CD4-positive, alpha-beta T cell treated with Interleukin-21 for 1 hour (primary cell): Measurements from ENCODE around the gene WBP1.
A peak's percentile ranks its signal among the peaks of the same experiment; 100 is the strongest.
"Not testable (repeated sequence)": the region's sequence is repeated elsewhere in the genome, so short reads cannot be mapped to it uniquely, and the experiment has no call there.

Experiments
- DNase-seq: peaks from one replicate; pipeline ENCODE4 v3.0.0-alpha.2; 2020

Gene WBP1

DNA sequence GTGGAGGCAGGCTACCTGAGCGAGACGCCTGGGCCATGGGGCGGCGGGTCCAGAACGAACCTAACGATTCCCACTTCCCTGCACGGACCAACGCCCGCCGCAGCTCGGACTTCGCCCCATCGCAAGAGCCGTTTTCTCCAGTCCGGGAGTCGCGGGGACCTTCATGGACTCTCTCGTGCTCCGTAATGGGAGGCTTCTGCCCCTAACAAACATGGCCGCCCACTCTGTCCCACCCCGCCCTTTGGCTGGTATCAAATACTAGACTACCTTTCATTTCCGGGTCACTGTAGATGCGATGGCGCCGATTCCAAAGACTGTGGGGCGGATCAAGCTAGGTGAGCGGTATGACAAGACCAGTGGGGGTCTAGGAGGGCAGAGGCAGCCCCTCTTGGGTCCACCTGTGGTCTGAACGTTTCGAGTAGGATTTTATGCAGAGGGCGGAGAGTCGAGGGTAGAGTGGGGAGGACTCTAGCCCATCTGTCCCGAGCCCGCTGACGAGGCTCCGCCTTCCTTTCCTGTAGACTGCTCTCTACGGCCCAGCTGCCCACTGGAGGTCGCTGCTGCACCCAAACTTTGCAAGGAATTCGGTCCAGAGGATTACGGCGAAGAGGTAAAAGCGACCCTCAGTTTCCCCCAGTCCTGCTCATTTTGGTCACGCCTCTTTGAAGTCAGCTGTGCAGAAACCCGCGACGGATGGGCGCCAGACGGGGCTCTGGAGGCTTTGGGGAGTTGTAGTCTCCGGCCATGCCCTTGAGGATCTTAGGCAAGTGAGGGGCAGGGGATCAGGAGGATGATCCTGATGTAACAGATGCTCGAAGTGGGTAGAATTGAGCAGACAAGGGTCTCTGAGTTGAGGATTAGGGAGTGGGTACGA, 24.8 kb downstream of the WBP1 start, which contains the start of the genes CCDC142 and TTC31:
CCDC142 (minus strand) TSS at position 198 of the 874 bp plus-strand sequence; CDS start at position 37, 161 bp downstream.
TTC31 (plus strand) TSS at position 281 of the 874 bp plus-strand sequence; CDS start at position 296, 15 bp downstream.
- DNase-seq: peak; percentile 95

DNA sequence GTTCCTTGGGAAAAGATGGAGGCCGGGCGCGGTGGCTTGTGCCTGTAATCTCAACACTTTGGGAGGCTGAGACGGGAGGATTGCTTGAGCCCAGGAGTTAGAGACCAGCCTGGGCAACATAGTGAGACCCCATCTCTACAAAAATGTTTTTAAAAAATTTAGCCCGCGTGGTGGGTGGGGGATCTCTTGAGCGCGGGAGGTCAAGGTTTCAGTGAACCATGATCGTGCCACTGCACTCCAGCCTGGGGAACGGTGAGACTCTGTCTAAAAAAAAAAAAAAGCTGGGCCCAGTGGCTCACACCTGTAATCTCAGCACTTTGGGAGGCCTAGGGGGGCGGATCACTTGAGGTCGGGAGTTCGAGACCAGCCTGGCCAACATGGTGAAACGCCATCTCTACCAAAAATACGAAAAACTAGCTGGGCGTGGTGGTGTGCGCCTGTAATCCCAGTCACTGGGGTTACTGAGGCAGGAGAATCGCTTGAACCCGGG, 25.5 kb downstream of the WBP1 start:
- DNase-seq: not testable (repeated sequence)

DNA sequence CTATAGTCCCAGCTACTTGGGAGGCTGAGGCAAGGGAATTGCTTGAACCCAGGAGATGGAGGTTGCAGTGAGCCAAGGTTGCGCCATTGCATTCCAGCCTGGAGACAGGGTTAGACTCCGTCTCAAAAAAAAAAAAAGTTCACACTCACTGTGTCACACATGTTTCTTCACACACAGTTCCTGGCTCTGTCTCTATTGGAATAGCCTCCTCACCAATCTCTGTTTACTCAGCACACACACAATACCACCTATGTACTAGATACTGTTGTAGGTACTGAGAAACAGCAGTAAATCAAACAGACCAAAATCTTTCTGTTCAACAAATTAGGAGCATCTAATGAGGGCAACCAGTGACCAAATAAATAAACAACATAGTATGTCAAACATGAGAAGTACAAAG, 27.9 kb downstream of the WBP1 start:
- no peak for DNase-seq

DNA sequence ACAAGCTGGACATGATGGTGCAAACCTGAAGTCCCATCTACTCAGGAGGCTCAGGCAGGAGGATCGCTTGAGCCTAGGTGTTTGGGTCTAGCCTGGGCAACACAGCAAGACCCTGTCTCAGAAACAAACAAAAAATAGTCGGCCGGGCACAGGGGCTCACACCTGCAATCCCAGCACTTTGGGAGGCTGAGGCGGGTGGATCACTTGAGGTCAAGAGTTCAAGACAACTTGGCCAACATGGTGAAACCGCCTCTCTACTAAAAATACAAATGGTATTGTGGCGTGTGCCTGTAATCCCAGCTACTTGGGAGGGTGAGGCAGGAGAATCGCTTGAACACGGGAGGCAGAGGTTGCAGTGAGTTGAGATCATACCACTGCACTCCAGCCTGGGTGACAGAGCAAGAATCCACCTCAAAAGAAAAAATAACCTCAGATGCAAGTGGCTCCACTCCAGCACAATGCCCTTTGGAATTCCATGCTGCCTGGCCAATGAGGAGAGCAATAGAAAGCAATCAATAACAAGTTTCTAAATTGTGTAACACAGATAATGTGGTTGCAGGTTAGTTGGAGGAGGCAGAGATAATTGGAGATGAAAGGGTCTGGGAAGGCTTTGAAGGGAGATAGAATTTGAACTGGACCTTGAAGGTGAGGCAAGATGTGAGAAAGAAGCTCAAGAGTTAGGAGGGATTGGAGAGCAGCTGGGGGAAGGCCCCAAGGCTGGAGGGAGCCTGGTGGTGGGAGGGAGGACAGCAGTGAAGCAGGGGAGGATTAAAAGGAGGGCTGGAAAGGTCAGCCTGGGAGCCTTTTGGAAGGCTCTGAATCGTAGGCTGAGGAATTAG, 30.6 kb downstream of the WBP1 start:
- no peak for DNase-seq

DNA sequence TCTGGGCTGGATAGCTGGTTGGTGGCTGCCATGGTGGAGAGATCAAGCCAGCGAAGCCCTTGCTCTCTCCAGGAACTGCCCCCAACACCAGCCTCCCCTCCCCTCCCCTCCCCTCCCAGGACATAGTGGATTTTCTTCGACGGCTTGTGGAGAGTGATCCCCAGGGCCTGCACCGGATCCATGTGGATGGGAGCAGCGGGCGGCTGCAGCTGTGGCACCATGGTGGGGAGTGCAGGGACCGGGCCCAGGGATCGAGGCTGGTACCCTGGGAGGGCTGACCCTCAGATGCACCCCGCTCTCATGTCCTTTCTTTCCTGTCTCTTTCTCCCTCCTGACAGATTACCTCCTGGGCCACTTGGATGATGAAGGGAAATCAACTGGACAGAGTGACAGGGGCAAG, 31.7 kb downstream of the WBP1 start:
- no peak for DNase-seq

DNA sequence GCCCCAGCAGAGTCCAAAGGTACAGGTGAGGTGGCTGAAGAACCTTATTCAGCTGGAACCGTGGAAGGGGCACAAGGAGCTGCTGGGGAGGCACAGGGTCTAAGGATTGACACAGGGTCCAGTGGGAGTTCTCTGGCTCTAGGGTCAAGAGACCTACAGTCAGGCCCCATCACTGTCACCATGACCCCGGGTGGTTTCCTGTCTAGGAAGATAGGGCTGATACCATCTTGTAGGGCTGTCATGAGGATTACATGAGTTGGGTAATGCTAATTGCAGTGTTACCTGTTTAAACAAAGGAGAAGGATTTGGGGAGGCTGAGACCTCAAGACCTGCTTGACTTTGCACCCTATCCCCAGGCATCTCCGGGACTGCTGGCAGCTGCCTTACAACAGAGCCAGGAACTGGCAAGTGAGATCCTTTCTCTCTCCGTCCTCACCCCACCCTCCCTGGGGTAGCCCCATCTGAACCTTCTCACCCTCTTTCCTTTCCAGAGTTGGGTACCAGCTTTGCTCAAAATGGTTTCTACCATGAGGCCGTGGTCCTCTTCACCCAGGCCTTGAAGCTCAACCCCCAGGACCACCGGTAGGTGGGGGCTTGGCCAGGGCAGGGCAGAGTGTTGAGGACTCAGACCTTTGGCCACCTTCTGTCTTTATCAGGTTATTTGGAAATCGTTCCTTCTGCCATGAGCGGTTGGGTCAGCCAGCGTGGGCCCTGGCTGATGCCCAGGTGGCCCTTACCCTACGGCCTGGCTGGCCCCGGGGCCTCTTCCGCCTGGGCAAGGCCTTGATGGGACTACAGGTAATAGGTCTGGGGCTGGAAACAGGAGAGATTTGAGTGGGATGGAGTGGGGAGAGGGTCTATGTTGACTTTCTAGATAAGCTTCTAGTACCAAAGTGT, 33.7 kb downstream of the WBP1 start:
- DNase-seq: no peak

DNA sequence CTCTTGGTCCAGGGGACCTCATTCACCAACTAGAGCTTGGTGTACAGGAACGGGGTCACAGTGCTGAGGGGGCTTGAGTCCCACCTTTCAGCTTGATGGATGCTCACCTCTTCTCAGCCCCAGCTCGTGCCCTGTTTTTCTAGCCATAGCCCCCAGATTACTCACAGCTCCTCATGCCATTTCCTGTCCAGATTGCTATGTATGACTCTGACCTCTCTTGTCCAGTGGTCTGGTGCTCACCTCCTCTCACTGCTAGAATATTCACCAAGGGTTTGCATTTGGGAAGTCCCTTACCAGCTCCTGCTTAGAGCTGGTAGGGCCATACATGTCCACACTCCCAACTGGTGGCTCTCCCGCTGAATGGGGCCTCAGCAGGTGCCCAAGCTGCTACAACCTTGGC, 35.3 kb downstream of the WBP1 start:
- no peak for DNase-seq

DNA sequence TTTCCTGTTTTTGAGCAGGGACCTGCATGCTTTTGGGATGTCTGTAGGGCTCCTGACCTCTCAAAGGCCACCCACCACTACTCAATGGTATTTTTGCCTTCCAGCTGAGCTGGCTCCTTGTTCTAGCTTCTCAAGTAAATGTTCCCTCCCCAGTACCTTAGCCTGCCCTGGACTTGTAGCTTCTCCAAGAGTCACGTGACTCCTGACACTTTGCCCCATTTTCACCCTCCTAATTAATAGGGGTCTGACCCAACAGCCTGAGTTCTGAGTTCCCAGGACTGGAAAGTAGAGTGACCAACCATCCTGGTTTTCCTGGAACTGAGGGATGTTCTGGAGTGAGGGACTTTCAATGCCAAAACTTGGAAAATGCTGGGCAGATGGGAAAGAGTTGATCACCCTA, 37.2 kb downstream of the WBP1 start:
- no peak for DNase-seq

DNA sequence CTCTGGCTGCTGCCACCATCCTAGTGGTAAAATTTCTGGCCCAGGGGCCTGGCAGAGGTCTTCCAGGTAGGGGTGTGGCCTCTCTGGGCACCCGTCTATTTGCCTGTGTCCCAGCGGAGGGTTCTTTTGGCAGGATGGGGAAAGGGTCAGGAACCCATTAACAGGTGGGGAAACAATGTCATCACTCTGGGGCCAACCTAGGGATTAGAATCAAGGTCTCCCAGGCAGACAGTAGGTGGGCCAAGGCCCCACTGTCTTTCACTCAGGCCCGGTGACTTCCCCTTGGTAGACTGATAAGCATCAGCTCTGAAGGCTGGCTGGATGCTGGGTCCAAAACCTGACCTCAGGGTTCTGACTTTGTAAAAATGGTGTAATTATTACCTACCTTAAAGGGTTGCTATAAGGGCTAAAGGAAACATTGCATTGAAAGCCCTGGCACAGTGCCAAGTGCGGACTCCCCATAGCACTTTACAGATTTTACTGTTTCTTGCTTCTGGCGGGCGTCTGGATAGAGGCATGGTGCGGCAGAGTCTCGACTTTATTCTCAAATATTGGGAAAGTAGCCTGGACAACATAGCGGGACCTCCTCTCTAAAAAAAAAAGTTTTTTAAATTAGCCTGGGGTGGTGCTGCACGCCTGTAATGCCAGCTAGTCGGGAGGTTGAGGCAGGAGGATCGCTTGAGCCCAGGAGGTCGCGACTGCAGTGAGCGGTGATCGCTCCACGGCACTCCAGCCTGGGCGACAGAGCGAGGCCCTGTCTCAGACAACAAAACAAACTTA, 38.9 kb downstream of the WBP1 start:
- DNase-seq: no peak

DNA sequence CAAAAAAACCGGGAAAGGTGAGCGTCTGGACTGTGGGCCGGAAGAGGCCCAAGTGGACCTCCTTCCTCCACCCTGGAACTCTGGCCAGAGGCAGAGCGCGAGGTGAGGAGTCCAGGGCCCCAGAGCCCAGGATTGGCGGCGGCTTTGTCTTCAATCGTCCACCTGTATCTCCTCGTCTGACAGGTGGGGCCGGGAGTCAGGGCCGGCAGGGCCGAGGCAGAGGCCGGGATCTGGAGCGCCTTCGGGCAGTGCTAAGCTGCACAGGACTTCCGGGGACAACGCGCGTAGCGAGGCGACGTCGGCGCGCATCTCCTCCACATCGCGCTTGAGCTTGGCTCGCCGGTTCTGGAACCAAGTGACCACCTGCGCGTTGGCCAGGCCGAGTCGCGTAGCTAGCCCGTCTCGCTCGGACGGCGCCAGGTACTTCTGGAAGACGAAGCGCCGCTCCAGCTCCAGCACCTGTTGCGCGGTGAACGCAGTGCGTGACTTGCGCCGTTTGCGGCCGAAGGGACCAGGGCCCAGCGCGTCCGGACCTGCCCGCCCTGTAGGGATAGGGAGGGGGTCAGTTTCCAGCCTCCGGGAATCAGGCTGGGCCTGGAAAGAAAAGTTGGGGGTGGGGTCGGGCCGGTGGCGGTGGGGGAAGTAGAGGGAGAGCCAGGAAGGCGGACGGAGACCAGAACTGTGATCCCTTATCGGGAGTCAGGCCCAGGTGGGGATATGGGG, 39.7 kb downstream of the WBP1 start:
- peak; percentile 27 for DNase-seq

DNA sequence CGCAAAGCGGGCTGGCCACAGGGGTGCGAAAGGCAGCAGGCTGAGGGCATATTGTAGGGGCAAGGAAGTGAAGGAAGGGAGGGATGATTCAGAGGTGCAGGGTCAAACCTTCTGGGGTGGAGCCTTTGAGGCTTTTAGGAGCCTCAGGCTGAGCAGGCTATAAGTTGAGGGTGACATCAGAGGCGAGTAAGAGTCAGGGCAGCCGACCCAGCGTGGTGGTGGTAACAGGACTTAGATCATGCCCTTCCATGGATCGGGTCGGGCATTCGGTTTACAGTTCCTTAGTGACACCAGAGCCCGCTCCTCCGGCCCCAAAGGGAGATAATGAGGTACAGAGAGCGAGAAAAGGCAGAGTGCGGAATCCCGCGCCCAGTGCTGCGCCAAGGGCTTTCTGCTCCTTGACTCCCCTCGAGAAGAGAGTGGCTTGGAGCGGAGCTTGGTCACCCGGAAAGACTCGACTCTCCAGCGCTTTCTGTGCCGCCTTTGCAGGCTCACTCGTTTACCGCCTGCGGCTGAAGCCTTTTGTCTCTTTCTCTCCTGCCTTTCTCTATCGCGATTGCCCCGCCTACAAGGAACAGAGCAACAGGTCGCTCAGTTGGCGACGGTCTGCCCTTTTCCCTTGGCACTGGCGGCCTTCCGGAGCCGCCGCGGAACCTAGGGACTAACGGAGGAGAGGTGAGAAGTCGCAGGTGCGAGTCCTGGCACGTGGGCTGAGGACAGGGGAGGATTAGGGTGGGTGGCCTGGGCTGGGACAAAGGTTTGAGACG, 40.4 kb downstream of the WBP1 start:
- no peak for DNase-seq

DNA sequence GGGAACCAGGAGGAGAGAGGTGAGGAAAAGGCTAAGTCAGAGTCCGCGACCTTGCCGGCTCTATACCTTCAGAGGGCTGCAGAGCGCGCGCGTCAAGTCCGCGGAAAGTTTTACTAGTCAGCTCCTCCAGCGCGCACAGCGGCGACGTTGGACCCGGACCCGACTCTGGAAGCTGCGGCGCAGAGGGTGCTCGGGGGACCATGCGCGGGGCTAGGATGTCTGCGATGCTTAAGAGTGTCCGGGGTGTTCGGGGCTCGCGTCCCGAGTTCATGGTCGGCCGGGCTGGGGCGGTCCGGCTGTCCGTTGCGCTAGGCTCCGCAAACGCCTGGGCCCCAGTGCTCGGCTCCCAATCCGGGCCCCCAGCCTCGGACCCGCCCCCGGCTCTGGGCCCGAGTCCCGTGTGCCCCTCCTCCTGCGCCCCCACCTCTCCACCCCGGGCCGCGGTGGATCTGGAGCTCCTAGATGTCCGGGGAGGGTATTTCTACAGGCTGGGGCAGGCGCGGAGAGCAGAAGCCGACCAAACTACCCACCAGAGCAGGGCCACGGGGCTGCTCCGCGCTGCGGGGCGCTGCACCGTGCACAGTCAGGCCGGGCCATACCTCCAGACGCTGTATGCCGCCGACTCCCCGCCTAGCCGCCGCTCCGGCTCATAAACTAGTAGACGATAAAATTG, 41.2 kb downstream of the WBP1 start, which contains the start of gene LBX2:
LBX2 (minus strand) TSS at position 337 of the 673 bp plus-strand sequence; CDS start at position 271, 66 bp downstream.
- DNase-seq: no peak

DNA sequence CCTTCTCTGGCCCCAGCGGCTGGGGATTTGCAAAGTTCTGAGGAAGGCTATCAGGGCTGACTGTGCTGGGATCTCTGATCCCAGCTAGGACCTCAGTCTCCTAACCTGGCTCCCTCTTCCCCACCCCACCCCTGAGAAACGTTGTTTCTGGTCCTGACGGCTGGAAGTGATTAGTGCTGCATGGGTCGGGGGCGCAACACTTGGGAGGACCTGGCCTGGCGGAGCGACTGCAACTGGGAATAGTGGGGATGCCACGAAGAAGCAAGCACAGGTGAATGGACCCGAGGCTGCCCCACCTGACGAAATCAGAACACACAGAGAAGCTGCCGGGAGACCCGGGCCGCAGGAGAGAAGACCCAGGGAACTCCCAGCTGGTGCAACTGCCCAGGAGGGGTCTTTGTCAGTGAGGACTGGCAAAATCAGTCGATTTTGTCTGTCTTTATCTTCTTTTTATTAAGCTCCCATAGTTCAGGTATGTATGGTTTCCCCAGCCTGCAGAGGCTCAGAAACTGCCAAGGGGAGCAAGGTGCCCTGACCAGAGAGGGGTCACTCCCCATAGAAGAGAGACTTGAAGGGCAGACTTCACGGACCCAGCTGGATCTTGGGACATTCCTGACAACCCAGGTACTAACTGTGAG, 41.8 kb downstream of the WBP1 start:
- no peak for DNase-seq

DNA sequence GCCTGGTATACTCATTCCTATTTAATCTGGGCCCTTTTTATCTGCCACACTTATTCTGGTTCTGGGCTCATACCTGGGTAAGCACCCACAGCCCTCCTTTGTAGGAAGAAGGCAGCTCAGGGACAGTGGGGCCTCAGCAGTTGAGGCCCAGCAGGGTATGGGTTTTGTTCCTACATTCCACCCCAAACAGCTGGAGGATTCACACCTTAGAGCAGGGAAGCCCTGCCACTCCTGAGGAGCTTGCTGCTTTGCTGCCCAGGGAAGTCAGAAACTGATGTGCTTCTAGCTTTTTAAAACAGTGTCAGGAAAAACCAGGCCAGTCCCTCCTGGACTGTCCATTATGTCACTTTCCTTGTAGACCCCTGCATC, 42.3 kb downstream of the WBP1 start:
- DNase-seq: no peak

DNA sequence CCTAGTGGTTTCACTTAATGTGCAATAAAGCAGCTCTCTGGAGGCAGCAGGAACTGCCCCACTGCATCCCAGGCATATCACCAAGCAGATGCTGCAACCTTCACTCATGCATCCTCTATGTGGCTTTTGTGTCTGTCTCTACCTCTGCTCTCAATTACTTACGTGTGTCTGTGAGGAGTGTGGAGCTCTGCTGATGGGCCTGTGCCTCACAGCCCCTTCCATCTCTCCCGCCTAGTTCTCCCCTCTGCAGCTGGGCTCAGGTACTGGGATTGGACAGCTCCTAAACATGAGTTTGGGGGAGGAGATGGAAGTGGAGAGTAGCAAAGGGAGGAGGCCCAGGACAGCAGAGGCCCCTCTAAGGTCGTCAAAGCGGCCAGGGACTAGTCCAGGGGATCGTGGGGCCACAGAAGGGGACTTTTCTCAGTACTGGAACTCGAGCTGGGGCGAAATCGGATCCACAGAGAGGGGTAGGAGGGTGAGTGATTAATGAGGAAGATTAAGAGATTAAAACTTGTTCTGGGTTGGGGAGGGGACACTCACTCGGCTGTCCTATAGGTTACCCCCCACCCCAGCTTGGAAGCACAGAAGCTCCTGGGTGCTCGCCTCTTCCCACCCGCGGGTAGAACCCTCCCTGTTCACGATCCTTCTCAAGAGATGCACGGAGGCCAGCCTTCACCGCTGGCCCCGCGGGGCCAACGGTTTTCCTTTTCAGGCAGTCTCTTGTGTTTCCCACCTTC, 43.3 kb downstream of the WBP1 start:
- no peak for DNase-seq

DNA sequence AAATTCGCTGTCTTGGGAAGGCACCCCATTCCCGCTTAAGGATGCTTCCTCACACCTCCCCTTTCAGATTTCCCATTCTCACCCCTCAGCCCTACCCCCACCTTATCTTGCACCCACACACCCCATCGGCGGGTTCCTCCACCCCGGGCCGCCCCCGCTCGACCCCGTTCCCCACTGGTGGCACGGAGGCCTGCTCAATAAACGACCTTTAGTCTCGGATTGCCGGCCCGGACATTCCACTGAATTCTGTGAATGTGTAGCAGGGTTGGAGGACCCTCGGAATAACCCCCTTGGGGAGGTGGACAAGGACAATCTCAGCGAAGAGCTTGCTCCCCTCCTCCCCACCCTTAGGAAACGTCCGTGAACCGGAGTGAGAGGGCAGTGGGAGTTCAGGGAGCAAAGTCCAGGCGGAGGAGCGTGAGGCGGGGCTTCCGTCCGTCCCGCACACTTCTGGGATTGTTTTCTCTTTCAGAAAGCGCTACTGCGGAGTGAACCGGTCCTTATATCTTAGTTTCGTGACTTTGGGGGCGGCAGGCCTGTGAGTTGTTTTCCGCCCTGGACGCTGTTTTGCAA, 44.0 kb downstream of the WBP1 start:
- no peak for DNase-seq

DNA sequence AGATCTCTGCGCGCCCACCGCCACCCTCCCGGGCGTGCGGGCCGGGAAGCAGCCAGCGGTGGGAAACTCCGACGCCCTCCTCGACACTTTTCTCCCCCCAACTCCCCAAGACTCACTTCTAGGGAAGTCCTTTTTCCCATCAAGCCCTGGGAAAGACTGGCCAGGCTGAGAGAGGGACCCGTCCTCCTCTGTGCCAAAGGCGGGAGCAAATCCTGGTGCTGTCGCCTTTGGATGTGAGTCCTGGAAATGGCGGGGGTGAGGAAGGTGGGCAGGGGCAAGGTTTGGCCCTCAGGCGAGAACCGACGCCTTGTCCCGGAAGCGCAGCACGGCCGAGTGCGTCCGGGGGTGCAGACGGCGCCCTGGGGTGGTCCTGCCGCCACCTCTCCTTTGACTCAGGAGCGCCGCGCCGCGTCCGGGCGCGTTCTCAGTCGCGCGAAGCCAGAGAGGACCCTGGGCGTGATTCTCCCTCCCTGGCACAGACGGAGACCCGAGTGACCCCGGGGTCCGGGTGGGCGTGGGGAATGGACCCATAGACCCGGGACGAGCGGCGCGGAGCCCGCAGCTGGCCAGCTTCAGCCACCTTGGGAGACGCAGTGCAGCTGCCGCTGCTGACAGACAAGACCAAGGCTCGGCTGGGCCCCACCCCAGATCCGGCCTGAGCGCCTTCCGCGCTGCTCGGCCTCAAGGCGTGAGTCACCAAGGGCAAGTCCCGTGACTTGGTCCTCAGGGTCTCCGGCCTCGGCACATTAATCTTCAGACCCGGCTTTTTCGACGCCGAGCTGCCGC, 44.7 kb downstream of the WBP1 start:
- peak; percentile 46 for DNase-seq
